Esophagus (tissue), 2 donors: ENCODE results near the gene NELFB. TPM values are rescaled to one million over a fixed set of nuclear protein-coding genes. Genes with fewer than 3 reads are reported as not detected.

Source experiments
- H3K27ac ChIP-seq, 2 donors: one replicate each; pipeline ENCODE4 v1.5.1; 2013; ENCODE audit warnings: low read depth in 2 of 2, mild to moderate bottlenecking in 2 of 2, inconsistent platforms in 1 of 2, low read length in 1 of 2, moderate library complexity in 1 of 2
- H3K27me3 ChIP-seq, 2 donors: one replicate each; pipeline ENCODE4 v1.6.1; 2013; ENCODE audit warnings: low read length in 2 of 2, control low read depth in 1 of 2, mild to moderate bottlenecking in 1 of 2; ENCODE audit not compliant: insufficient read depth in 2 of 2, control insufficient read depth in 1 of 2
- H3K36me3 ChIP-seq, 2 donors: one replicate each; pipeline ENCODE4 v1.6.1; 2013; ENCODE audit warnings: low read length in 1 of 2; ENCODE audit not compliant: control insufficient read depth in 2 of 2, insufficient read depth in 2 of 2
- H3K4me1 ChIP-seq, 2 donors: one replicate each; pipeline ENCODE4 v1.6.1; 2013; ENCODE audit warnings: low read length in 1 of 2; ENCODE audit not compliant: control insufficient read depth in 2 of 2, insufficient read depth in 2 of 2
- H3K4me3 ChIP-seq, 2 donors: one replicate each; pipeline ENCODE4 v1.5.1; 2013; ENCODE audit warnings: low read length in 2 of 2, mild to moderate bottlenecking in 2 of 2, low read depth in 1 of 2, moderate library complexity in 1 of 2
- H3K9me3 ChIP-seq, 2 donors: one replicate each; pipeline ENCODE4 v1.6.1; 2013; ENCODE audit warnings: mild to moderate bottlenecking in 2 of 2, low read depth in 1 of 2, low read length in 1 of 2, moderate library complexity in 1 of 2; ENCODE audit not compliant: control insufficient read depth in 2 of 2, insufficient read depth in 1 of 2
- WGBS, 2 donors: extraction: QIAGEN DNeasy Blood & Tissue Kit; methylation state at CpG; one replicate each; pipeline ENCODE4 v1.1.7; 2013; 5-methylcytosine and 5-hydroxymethylcytosine counted together
- polyA plus RNA-seq, 2 donors: library from polyadenylated mRNA; stranded (reverse); fragments of 200-250 nt; gene quantifications; one replicate each; pipeline ENCODE4 v1.2.3, GENCODE V29; 2013
- donor health status: healthy with polysubstance abuse.
- donor health status: Bipolar disorder and iron deficiency.

NELFB gene
- polyA plus RNA-seq, 2 donors: 31.7 to 34.7 TPM

- no peak overlapping the region for H3K4me3 ChIP-seq
- peaks cover 3 to 17% of the 10 kb centered on the region in 2 donors for H3K4me1 ChIP-seq
- WGBS, 2 donors: 64 to 67% methylated on average over 27 of the region's 27 CpGs
- H3K9me3 ChIP-seq: no peaks in the 10 kb centered on the region
- peaks cover 0 to 8% of the 10 kb centered on the region in 2 donors for H3K36me3 ChIP-seq
- H3K27ac ChIP-seq: peak overlapping the region in 1 of 2 donors; percentile 1
- H3K27me3 ChIP-seq: no peaks in the 10 kb centered on the region
Measured at GRCh38 chr9:137228968-137229896, 25.9 kb upstream of the NELFB start.

GRCh38 chr9:137229903-137230704, 25.0 kb upstream of the NELFB start:
- Histone ChIP-seq H3K27ac (no peak overlapping the region), H3K36me3 (peaks cover 0 to 8% of the 10 kb centered on the region in 2 donors), H3K4me1 (peaks cover 3 to 17% of the 10 kb centered on the region in 2 donors), H3K9me3 (no peaks in the 10 kb centered on the region), H3K4me3 (no peak overlapping the region), H3K27me3 (no peaks in the 10 kb centered on the region)
- WGBS, 2 donors: 48 to 55% methylated on average over 27 to 31 of the region's 31 CpGs

GRCh38 chr9:137230705-137231371, 24.3 kb upstream of the NELFB start, which contains the start of gene SLC34A3:
Gene SLC34A3 (plus strand): TSS chr9:137230901. CDS start chr9:137231703, 802 bp downstream.
- Histone ChIP-seq H3K9me3 (no peaks in the 10 kb centered on the region), H3K27me3 (no peaks in the 10 kb centered on the region), H3K27ac (no peak within 1 kb of the TSS), H3K4me3 (no peak within 1 kb of the TSS), H3K36me3 (peaks cover 0 to 5% of the 10 kb centered on the region in 2 donors), H3K4me1 (peaks cover 3 to 13% of the 10 kb centered on the region in 2 donors)
- 62 to 64% methylated on average over 14 of the region's 14 CpGs for WGBS, 2 donors

GRCh38 chr9:137231372-137232039, 23.6 kb upstream of the NELFB start:
- Histone ChIP-seq H3K4me3 (no peak overlapping the region), H3K9me3 (no peaks in the 10 kb centered on the region), H3K36me3 (no peaks in the 10 kb centered on the region), H3K27ac (no peak overlapping the region), H3K27me3 (no peaks in the 10 kb centered on the region), H3K4me1 (peaks cover 6 to 12% of the 10 kb centered on the region in 2 donors)
- 78 to 81% methylated on average over 23 of the region's 23 CpGs for WGBS, 2 donors

GRCh38 chr9:137232101-137232500, 23.0 kb upstream of the NELFB start:
- Histone ChIP-seq H3K27ac (no peak overlapping the region), H3K4me1 (peaks cover 6 to 13% of the 10 kb centered on the region in 2 donors), H3K4me3 (no peak overlapping the region), H3K9me3 (no peaks in the 10 kb centered on the region), H3K27me3 (no peaks in the 10 kb centered on the region), H3K36me3 (no peaks in the 10 kb centered on the region)
- 53 to 58% methylated on average over 10 of the region's 10 CpGs for WGBS, 2 donors

GRCh38 chr9:137232510-137232909, 22.6 kb upstream of the NELFB start:
- H3K27ac ChIP-seq: no peak overlapping the region
- no peaks in the 10 kb centered on the region for H3K36me3 ChIP-seq
- no peaks in the 10 kb centered on the region for H3K9me3 ChIP-seq
- peaks cover 6 to 9% of the 10 kb centered on the region in 2 donors for H3K4me1 ChIP-seq
- whole genome bisulfite sequencing, 2 donors: 62 to 76% methylated on average over 24 of the region's 24 CpGs
- no peak overlapping the region for H3K4me3 ChIP-seq
- H3K27me3 ChIP-seq: no peaks in the 10 kb centered on the region

GRCh38 chr9:137233143-137233980, 21.8 kb upstream of the NELFB start:
- H3K4me1 ChIP-seq: peaks cover 6 to 14% of the 10 kb centered on the region in 2 donors
- no peaks in the 10 kb centered on the region for H3K9me3 ChIP-seq
- no peak overlapping the region for H3K27ac ChIP-seq
- H3K27me3 ChIP-seq: no peaks in the 10 kb centered on the region
- no peak overlapping the region for H3K4me3 ChIP-seq
- WGBS, 2 donors: 60 to 67% methylated on average over 24 to 40 of the region's 40 CpGs
- no peaks in the 10 kb centered on the region for H3K36me3 ChIP-seq

GRCh38 chr9:137234055-137234697, 21.0 kb upstream of the NELFB start:
- Histone ChIP-seq H3K9me3 (no peaks in the 10 kb centered on the region), H3K27me3 (no peaks in the 10 kb centered on the region), H3K4me3 (no peak overlapping the region), H3K36me3 (no peaks in the 10 kb centered on the region), H3K27ac (no peak overlapping the region), H3K4me1 (peaks cover 7 to 17% of the 10 kb centered on the region in 2 donors)
- WGBS, 2 donors: 37 to 60% methylated on average over 40 of the region's 40 CpGs
